ENCODE measurements around the gene DLK2.
"Not testable (repeated sequence)": the region's sequence is repeated elsewhere in the genome, so short reads cannot be mapped to it uniquely, and the experiment has no call there.

DLK2 gene

DNA sequence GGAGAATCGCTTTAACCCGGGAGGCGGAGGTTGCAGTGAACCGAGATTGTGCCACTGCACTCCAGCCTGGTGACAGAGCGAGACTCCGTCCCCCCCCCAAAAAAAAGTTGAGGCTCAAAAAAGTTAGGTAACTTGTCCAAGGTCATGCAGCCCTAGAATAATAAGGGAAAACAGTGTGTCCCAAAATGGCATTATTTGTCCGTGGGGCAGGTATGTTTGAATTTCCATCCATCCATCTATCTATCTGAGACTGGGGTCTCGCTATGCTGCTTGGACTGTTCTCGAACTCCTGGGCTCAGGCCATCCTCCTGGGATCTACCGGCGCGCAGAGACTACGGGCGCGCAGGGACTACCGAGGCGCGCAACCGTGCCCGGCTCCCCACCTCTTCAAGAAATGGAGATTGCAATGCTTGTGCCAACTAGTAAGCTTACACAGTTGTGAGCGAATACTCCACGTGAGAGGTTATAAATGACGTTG, 28.4 kb downstream of the DLK2 start:
- no peak for DNase-seq (ENCODE audit: low spot score)

DNA sequence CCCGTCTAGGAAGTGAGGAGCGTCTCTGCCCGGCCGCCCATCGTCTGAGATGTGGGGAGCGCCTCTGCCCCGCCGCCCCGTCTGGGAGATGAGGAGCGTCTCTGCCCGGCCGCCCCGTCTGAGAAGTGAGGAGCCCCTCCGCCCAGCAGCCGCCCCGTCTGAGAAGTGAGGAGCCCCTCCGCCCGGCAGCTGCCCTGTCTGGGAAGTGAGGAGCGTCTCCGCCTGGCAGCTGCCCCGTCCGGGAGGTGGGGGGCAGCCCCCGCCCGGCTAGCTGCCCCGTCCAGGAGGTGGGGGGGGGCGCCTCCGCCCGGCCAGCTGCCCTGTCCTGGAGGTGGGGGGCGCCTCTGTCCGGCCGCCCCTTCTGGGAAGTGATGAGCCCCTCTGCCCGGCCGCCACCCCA, 30.3 kb downstream of the DLK2 start:
- not testable (repeated sequence) for DNase-seq (ENCODE audit: low spot score)

DNA sequence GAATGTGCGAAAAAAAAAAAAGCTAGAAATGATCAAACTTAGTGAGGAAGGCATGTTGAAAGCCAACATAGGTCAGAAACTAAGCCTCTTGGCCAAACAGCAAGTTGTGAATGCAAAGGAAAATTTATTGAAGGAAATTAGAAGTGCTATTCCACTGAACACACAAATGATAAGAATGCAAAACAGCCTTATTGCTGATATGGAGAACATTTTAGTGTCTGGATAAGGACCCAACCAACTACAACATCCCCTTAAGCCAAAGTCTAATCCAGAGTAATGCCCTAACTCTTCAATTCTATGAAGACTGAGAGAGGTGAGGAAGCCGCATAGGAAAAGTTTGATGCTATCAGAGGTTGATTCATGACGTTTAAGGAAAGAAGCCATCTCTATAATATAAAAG, 33.5 kb downstream of the DLK2 start:
- DNase-seq (ENCODE audit: low spot score) = no peak

DNA sequence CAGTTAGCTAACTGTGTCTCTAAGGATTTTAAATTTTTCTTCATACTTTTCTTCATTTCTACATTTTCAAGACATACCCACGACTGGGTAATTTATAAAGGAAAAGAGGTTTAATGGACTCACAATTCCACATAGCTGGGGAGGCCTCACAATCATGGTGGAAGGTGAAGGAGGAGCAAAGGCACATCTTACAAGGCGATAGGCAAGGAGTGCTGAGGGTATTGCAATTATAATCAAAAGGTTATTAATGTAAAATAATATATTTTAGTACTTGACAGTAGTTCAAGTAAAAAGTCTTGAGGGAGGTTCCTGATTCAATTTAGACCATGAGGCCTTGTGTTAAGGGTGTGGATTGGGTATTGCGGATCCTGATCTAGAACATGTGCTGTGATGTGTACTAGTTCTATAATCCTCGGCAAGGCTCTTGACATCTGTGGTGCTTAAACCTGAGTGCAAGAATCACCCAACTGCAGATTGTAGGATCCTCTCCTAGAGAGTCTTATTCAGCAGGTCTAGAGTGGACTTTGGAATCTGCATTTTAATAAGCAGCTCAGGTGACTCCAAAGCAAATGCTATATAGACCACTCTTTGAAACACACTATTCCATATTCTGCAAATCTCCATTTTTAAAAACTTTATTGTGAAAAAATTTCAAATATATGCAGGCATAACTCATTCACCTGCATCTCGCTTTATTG, 35.2 kb downstream of the DLK2 start:
- DNase-seq (ENCODE audit: low spot score) = no peak

DNA sequence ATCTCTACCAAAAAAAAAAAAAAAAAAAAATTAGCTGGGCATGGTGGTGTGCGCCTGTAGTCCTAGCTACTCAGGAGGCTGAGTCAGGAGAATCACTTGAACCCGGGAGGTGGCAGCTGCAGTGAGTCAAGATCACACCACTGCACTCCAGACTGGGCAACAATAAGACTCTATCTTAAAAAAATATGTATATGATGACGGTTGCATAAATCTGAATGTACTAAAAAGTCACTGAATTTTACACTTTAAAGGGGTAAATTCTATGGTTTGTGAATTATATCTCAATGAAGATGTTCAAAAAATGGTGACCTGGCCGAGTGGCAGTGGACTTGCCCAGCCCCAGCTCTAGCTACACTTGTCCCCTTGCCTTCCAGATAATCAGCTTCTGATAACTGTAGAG, 38.4 kb downstream of the DLK2 start:
- no peak for DNase-seq (ENCODE audit: low spot score)

DNA sequence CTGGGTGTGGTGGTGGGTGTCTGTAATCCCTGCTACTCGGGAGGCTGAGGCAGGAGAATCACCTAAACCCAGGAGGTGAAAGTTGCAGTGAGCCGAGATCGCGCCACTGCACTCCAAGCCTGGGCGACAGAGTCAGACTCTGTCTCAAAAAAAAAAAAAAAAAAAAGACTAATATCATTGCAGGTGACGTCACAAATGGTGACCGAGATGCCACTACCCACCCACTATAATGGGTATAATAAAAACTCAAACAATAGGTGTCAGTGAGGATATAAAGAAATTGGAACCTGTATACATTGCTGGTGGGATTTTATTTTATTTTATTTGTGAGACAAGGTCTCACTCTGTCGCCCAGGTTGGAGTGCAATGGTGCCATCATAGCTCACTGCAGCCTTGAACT, 40.1 kb downstream of the DLK2 start:
- not testable (repeated sequence) for DNase-seq (ENCODE audit: low spot score)

DNA sequence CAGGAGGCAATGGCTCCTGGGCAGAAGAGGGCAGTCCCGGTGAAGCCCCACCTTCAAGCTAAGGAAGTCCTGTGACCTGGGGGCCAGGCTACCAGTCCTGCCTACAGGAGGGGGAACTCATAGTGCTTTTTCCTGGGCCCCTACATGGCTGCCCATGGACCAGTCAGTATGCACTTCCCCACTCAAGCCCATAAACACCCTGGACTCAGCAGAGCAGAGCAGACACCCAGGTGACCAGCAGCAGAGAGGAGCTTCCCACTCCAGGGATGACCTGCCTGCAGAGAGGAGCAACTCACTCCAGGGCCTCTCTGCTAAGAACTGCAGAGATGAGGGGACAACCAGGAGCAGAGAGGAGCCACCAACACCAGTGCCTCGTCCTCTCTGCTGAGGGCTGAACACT, 42.3 kb downstream of the DLK2 start:
- DNase-seq (ENCODE audit: low spot score) = no peak

DNA sequence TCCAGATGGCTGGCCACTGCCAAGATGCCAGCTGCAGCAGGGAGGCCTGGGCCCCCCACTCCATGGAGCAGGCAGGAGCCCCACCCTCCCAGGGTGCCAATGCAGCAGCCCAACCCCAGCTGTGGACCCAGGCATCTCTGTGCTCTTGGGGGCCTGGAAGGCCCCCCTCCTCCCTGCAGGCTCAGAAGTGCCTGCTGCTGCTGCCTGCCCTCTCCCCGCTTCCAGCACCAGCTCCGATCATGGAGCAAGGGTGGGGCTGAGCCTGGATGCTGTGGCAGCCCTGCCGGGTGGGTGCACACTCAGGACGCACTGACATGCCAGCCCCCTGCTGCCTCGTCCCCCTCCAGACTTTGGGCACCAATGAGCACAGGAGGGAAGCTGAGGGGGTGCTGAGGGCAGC, 42.8 kb downstream of the DLK2 start:
- no peak for DNase-seq (ENCODE audit: low spot score)

DNA sequence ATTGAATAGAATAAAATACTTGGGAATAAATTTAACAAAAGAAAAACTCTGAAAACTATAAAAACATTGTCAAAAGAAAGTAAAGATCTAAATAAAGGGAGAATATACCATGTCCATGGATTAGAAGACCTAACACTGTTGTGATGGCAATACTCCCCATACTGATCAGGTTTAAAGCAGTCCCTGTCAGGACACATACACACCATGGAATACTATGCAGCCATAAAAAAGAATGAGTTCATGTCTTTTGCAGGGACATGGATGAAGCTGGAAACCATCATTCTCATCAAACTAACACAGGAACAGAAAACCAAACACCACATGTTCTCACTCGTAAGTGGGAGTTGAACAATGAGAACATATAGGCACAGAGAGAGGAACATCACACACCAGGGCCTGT, 44.6 kb downstream of the DLK2 start:
- DNase-seq (ENCODE audit: low spot score) = not testable (repeated sequence)

DNA sequence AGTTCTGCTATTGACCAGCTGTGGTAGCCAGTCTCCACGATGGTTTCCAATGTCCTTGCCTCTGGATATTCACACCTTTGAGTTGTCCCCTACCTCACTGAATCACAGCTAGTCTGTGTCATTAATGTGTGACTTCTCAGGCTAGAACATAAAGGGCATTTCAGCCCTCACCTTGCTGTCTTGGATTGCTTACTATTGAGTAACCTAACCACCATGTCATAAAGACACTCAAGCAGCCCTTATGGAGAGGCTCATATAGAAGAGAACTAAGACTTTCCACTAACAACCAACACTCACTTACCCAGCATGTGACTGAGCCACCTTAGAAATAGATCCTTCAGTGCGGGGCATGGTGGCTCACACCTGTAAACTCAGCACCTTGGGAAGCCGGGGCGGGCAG, 47.1 kb downstream of the DLK2 start:
- DNase-seq (ENCODE audit: low spot score) = no peak

DNA sequence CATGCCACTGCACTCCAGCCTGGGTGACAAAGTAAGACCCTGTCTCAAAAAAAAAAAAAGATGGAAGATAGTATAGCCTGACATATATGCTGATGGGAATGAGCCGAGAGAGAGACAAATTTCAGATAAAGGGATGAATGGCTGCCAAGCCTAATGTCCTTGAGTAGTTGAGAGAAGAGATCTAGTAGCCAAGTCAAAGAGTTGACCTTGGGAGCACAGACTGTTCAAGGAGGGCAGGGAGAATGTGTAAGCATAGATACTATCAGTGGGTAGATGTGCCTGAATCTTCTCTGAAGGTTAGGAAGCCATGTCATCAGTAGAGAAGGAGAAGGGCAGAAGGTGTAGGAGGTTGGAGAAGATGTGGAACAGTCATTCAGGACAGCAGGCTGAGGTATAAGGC, 48.1 kb downstream of the DLK2 start:
- DNase-seq (ENCODE audit: low spot score) = no peak

DNA sequence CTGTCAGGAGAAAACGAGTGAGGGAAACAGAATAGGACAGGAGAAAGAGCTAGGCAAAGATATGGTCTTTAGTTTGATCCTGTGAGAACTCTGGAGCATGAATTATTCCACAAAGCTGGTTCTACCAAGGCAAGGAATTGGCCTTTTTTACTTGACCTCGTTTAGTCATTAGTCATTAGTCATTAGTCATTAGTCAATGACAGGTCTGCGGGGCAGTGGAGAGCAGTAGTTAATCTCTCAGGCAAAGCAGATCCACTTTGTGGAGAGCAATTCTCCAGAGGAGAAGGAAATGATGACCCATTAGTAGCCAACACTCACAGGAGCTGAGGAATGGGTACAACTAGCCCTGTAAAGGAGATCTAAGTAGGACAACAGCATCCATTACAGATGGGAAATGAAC, 50.0 kb downstream of the DLK2 start:
- DNase-seq (ENCODE audit: low spot score) = no peak

DNA sequence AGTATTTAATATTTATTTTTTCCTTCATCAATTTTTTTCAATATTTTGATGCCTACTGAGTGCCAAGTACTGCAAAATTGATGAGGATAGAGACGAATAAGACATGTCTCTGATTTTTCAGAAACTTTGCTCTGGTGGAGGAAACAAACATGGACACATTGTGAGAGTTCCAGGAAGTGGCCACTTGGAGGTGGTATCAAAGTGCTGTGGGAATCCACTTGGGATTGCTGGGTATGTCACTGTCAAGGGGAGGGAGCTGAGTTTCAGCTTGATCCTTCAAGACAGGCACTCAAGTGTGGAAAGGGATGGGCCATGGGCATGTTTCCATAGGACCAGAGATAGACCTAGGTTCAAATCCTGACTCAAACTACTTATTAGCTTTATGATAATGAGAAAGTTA, 52.5 kb downstream of the DLK2 start:
- DNase-seq (ENCODE audit: low spot score) = no peak

DNA sequence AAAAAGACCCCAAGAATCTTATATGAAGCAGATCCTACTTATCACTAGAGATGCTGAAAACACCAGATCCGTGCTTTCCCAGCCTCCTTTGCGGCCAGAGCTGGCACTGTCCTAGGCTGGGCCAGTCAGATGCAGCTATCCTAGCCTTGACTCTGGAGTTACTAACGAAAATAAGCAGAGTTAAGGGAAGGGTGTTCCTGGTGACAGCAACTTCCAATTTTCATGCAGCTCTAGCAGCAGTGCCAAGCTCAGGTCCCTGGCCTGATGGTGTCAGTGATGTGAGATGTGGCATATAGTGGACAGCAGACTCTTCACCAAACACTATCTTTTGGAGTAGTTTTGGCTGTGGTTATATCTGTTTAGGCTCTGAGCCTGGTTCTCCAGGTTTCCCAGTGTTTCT, 53.6 kb downstream of the DLK2 start:
- DNase-seq (ENCODE audit: low spot score) = no peak
